ENCODE data around the gene FRZB.

- TF ChIP-seq POLR2A (IDR thresholded peaks at IDR 0.05) (no peak), CTCF (IDR thresholded peaks at IDR 0.05) (no peak)
Observed at GRCh38 chr2:182816866-182817265, 49.6 kb downstream of the FRZB start.

All from esophagus squamous epithelium (tissue), 4 donors.